CD14-positive monocyte (primary cell): ENCODE results near the gene DDX39A. TPM values are rescaled to one million over a fixed set of nuclear protein-coding genes. Genes with fewer than 3 reads are reported as not detected.

Experiments used
- DNase-seq, 3 donors: peaks; one replicate each; pipeline ENCODE4 v3.0.0-alpha.2; 2011 to 2022
- H2AFZ ChIP-seq: 2 replicates; pipeline ENCODE4 v1.6.0; 2012; ENCODE audit warnings: mild to moderate bottlenecking, low read depth, low read length, inconsistent platforms; ENCODE audit not compliant: insufficient read depth, poor library complexity, severe bottlenecking
- H3K27ac ChIP-seq, 2 donors: 1 replicate in 1 of 2; 2 replicates in 1 of 2; pipeline ENCODE4 v1.5.1; 2012 to 2013; ENCODE audit warnings: low read length in 2 of 2, control low read depth in 1 of 2, inconsistent platforms in 1 of 2, low read depth in 1 of 2, mild to moderate bottlenecking in 1 of 2
- H3K27me3 ChIP-seq, 2 donors: one replicate each; pipeline versions ENCODE4 v1.6.0 to v1.6.1; 2011 to 2013; ENCODE audit warnings: low read length in 2 of 2; ENCODE audit not compliant: control insufficient read depth in 2 of 2, insufficient read depth in 2 of 2
- H3K36me3 ChIP-seq, 2 donors: replicated peaks in 1 of 2; 1 replicate in 1 of 2; 2 replicates in 1 of 2; pipeline versions ENCODE4 v1.5.1 to v1.6.1; 2012 to 2013; ENCODE audit warnings: low read length in 2 of 2, control low read depth in 1 of 2, inconsistent platforms in 1 of 2, mild to moderate bottlenecking in 1 of 2; ENCODE audit not compliant: insufficient read depth in 2 of 2, control insufficient read depth in 1 of 2
- H3K4me1 ChIP-seq, 2 donors: 1 replicate in 1 of 2; 2 replicates in 1 of 2; pipeline versions ENCODE4 v1.5.1 to v1.6.1; 2012 to 2013; ENCODE audit warnings: low read length in 2 of 2, control low read depth in 1 of 2, inconsistent platforms in 1 of 2, mild to moderate bottlenecking in 1 of 2, moderate library complexity in 1 of 2; ENCODE audit not compliant: insufficient read depth in 2 of 2, control insufficient read depth in 1 of 2
- H3K4me2 ChIP-seq: replicated peaks from 2 replicates; pipeline ENCODE3; 2012; ENCODE audit warnings: low read length, moderate library complexity, mild to moderate bottlenecking; ENCODE audit not compliant: poor library complexity, severe bottlenecking; ENCODE audit errors: extremely low read depth
- H3K4me3 ChIP-seq, 3 experiments: fragments of 200-600 bp in 1 of 3; sonication (generic) in 1 of 3; replicated peaks in 1 of 3; 1 replicate in 2 of 3; 2 replicates in 1 of 3; pipeline ENCODE4 v1.5.1; 2011 to 2013; ENCODE audit warnings: low read length in 3 of 3, mild to moderate bottlenecking in 3 of 3, control low read depth in 2 of 3, low read depth in 2 of 3, inconsistent platforms in 1 of 3, moderate library complexity in 1 of 3
- H3K79me2 ChIP-seq: 2 replicates; pipeline ENCODE4 v1.6.0; 2012; ENCODE audit warnings: mild to moderate bottlenecking, control low read depth, inconsistent platforms, low read length, moderate library complexity; ENCODE audit not compliant: insufficient read depth
- H3K9ac ChIP-seq: 2 replicates; pipeline ENCODE4 v1.6.0; 2017; ENCODE audit warnings: low read length, mild to moderate bottlenecking; ENCODE audit not compliant: insufficient read depth, poor library complexity, severe bottlenecking
- H3K9me3 ChIP-seq, 2 donors: replicated peaks in 1 of 2; 1 replicate in 1 of 2; 2 replicates in 1 of 2; pipeline versions ENCODE4 v1.5.1 to v1.6.1; 2012 to 2013; ENCODE audit warnings: low read length in 2 of 2, control low read depth in 1 of 2; ENCODE audit not compliant: control insufficient read depth in 1 of 2, insufficient read depth in 1 of 2
- H4K20me1 ChIP-seq: 2 replicates; pipeline ENCODE4 v1.6.0; 2012; ENCODE audit warnings: mild to moderate bottlenecking, low read length, control low read depth, moderate library complexity; ENCODE audit not compliant: insufficient read depth
- H3K27ac Mint-ChIP-seq, 7 donors: one replicate each; pipeline ENCODE4 v1.8.0; 2020; ENCODE audit warnings: mild to moderate bottlenecking in 7 of 7, mixed read lengths in 7 of 7, moderate library complexity in 6 of 7, inconsistent platforms in 2 of 7
- H3K27me3 Mint-ChIP-seq, 3 donors: one replicate each; pipeline ENCODE4 v1.8.0; 2021 to 2022; ENCODE audit warnings: low read depth in 3 of 3, mild to moderate bottlenecking in 3 of 3, mixed read lengths in 3 of 3, moderate library complexity in 3 of 3, inconsistent platforms in 1 of 3
- H3K36me3 Mint-ChIP-seq, 2 donors: one replicate each; pipeline ENCODE4 v1.8.0; 2020; ENCODE audit warnings: mixed read lengths in 2 of 2, inconsistent platforms in 1 of 2, mild to moderate bottlenecking in 1 of 2
- H3K4me1 Mint-ChIP-seq: one replicate; pipeline ENCODE4 v1.8.0; 2020; ENCODE audit warnings: mild to moderate bottlenecking, mixed read lengths
- H3K4me3 Mint-ChIP-seq, 2 donors: one replicate each; pipeline ENCODE4 v1.8.0; 2020; ENCODE audit warnings: mild to moderate bottlenecking in 2 of 2, mixed read lengths in 2 of 2, moderate library complexity in 1 of 2
- H3K9me3 Mint-ChIP-seq, 7 donors: one replicate each; pipeline ENCODE4 v1.8.0; 2020 to 2022; ENCODE audit warnings: mixed read lengths in 7 of 7, mild to moderate bottlenecking in 6 of 7, moderate library complexity in 6 of 7, inconsistent platforms in 2 of 7
- WGBS: methylation state at CpG from one replicate; pipeline ENCODE4 v1.1.5; 2013; ENCODE audit warnings: missing lambda C conversion rate; ENCODE audit not compliant: insufficient coverage; 5-methylcytosine and 5-hydroxymethylcytosine counted together
- intact Hi-C, 2 donors: fragments of 100-400 bp; cut with micrococcal nuclease; formaldehyde crosslinking; loops; one replicate each; pipeline versions ENCODE4 v1.15.0 to v1.15.1; 2023
- polyA plus RNA-seq, 3 donors: library from polyadenylated mRNA; depleted of rRNA in 1 of 3; unstranded in 2 of 3; stranded (reverse) in 1 of 3; fragments of 300-500 nt in 2 of 3; fragments of >200 nt in 1 of 3; fragmentation: Illumina TruSeq in 2 of 3; gene quantifications; 1 replicate in 2 of 3; 2 replicates in 1 of 3; pipeline ENCODE4 v1.2.3, GENCODE V29; 2012 to 2021
- TF ChIP-seq, protein P1 (sequence below): fragments of 200-600 bp; IDR thresholded peaks from one replicate; pipeline ENCODE4 v1.8.0; 2022; ENCODE audit warnings: antibody characterized with exemption, mild to moderate bottlenecking

DDX39A gene
- polyA plus RNA-seq, 3 donors: 78.7 to 187 (median 83.5) TPM

DNA sequence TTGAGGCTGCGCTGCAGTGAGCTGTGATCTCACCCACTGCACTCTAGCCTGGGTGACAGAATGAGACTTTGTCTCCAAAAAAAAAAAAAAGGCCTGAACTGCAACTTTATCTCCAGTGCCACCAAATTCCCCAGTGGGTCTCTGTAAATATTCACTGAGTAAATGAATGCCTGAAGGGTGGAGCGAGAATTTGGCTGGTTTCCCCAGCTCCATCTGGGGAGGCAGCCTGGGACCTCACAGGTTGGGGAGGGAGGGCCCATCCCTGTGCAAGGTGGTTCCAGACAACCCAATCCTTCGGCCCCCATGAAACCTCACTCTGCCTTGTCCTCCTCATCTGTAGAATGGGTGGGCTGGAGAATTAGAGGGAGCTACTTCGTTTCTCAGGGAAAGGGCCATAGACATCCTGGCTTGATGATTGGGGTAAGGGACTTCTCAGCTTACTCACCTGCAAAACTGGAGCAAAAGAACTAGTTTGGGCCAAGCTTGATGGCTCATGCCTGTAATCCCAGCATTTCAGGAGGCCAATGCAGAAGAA, 9.8 kb upstream of the DDX39A start:
- no peak overlapping the region for H3K4me3 Mint-ChIP-seq
- H3K27me3 ChIP-seq: peaks cover 0 to 2% of the 10 kb centered on the region in 2 donors
- peaks cover 7% of the 10 kb centered on the region for H3K79me2 ChIP-seq
- H3K27me3 Mint-ChIP-seq: peaks cover 6 to 19% (median 8%) of the 10 kb centered on the region in 3 donors
- H3K36me3 ChIP-seq: no peaks in the 10 kb centered on the region
- no peak for DNase-seq
- no peak overlapping the region for H3K4me2 ChIP-seq
- TF ChIP-seq, protein P1, sequence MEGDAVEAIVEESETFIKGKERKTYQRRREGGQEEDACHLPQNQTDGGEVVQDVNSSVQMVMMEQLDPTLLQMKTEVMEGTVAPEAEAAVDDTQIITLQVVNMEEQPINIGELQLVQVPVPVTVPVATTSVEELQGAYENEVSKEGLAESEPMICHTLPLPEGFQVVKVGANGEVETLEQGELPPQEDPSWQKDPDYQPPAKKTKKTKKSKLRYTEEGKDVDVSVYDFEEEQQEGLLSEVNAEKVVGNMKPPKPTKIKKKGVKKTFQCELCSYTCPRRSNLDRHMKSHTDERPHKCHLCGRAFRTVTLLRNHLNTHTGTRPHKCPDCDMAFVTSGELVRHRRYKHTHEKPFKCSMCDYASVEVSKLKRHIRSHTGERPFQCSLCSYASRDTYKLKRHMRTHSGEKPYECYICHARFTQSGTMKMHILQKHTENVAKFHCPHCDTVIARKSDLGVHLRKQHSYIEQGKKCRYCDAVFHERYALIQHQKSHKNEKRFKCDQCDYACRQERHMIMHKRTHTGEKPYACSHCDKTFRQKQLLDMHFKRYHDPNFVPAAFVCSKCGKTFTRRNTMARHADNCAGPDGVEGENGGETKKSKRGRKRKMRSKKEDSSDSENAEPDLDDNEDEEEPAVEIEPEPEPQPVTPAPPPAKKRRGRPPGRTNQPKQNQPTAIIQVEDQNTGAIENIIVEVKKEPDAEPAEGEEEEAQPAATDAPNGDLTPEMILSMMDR: no peak
- H2AFZ ChIP-seq: no peak overlapping the region
- no peak overlapping the region for H3K4me3 ChIP-seq
- no peak overlapping the region for H3K9ac ChIP-seq
- H3K27ac Mint-ChIP-seq: no peak overlapping the region
- H4K20me1 ChIP-seq: no peaks in the 10 kb centered on the region
- H3K36me3 Mint-ChIP-seq: peaks cover 0 to 2% of the 10 kb centered on the region in 2 donors
- H3K9me3 Mint-ChIP-seq: no peaks in the 10 kb centered on the region
- peaks cover 12% of the 10 kb centered on the region for H3K4me1 Mint-ChIP-seq
- H3K4me1 ChIP-seq: peaks cover 21 to 24% of the 10 kb centered on the region in 2 donors
- H3K9me3 ChIP-seq: no peaks in the 10 kb centered on the region
- WGBS: no CpG with 5 or more reads among the region's 4 CpGs
- no peak overlapping the region for H3K27ac ChIP-seq
- intact Hi-C loops: no loop called here

DNA sequence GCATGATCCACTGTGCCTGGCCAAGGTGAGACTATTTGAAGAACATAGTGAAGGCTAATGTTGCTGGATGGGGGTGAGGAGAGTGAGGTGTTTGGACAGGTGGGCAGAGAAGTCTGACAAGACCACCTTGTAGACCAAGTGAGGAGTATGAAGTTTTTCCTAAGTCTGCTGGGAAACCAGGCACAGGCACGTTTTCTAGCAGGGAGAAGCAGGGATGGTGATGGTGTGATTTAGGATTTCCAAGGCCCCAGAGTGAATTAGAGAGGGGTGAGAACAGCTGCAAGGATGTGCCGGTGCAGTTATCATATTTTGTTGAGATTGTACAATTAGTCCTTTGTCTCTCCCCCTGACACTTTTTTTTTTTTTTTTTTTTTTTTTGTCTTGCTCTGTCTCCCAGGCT, 8.3 kb upstream of the DDX39A start:
- Histone ChIP-seq H3K27ac (no peak overlapping the region), H4K20me1 (no peaks in the 10 kb centered on the region), H3K9ac (no peak overlapping the region), H3K36me3 (no peaks in the 10 kb centered on the region), H3K79me2 (no peaks in the 10 kb centered on the region), H2AFZ (no peak overlapping the region), H3K4me2 (no peak overlapping the region), H3K9me3 (no peaks in the 10 kb centered on the region), H3K4me3 (no peak overlapping the region), H3K27me3 (peaks cover 0 to 2% of the 10 kb centered on the region in 2 donors), H3K4me1 (peaks cover 25 to 28% of the 10 kb centered on the region in 2 donors)
- Mint-ChIP-seq H3K4me1 (peaks cover 22% of the 10 kb centered on the region), H3K36me3 (peaks cover 0 to 2% of the 10 kb centered on the region in 2 donors), H3K27me3 (peaks cover 5 to 19% (median 8%) of the 10 kb centered on the region in 3 donors), H3K4me3 (no peak overlapping the region), H3K27ac (no peak overlapping the region), H3K9me3 (peaks cover 0 to 1% (median 0%) of the 10 kb centered on the region in 7 donors)
- TF ChIP-seq, protein P1: no peak
- no peak for DNase-seq
- WGBS: 56% methylated on average over 1 of the region's 2 CpGs
- intact Hi-C loops: no loop called here
